Ishikawa (cell line): ENCODE measurements around the gene PIMREG.

Source experiments
- CEBPB ChIP-seq: IDR thresholded peaks from 2 replicates; pipeline ENCODE4 v1.6.1; 2012
- CREB1 ChIP-seq: IDR thresholded peaks from 2 replicates; pipeline ENCODE4 v1.6.1; 2012; ENCODE audit warnings: low read depth
- EGR1 ChIP-seq: IDR thresholded peaks from 2 replicates; pipeline ENCODE4 v1.6.1; 2012
- EP300 ChIP-seq: IDR thresholded peaks from 2 replicates; pipeline ENCODE4 v1.6.1; 2012; ENCODE audit warnings: borderline replicate concordance
- FOXM1 ChIP-seq: IDR thresholded peaks from 2 replicates; pipeline ENCODE4 v1.6.1; 2012; ENCODE audit warnings: low read depth, borderline replicate concordance
- MAX ChIP-seq: IDR thresholded peaks from 2 replicates; pipeline ENCODE4 v1.6.1; 2012
- RAD21 ChIP-seq: IDR thresholded peaks from 2 replicates; pipeline ENCODE4 v1.6.1; 2012; ENCODE audit warnings: low read depth
- REST ChIP-seq: IDR thresholded peaks from 2 replicates; pipeline ENCODE4 v1.6.1; 2012; ENCODE audit warnings: low read depth, mild to moderate bottlenecking
- TAF1 ChIP-seq: IDR thresholded peaks from 2 replicates; pipeline ENCODE4 v1.6.1; 2012; ENCODE audit warnings: low read depth, mild to moderate bottlenecking
- TCF12 ChIP-seq: IDR thresholded peaks from 2 replicates; pipeline ENCODE4 v1.6.1; 2012; ENCODE audit warnings: low read depth
- USF1 ChIP-seq: IDR thresholded peaks from 2 replicates; pipeline ENCODE4 v1.6.1; 2012
- YY1 ChIP-seq: IDR thresholded peaks from 2 replicates; pipeline ENCODE4 v1.6.1; 2012; ENCODE audit warnings: low read depth
- ZBTB7A ChIP-seq: IDR thresholded peaks from 2 replicates; pipeline ENCODE4 v1.6.1; 2012; ENCODE audit warnings: low read depth

GRCh38 chr17:6421700-6422604 is 22.3 kb upstream of the PIMREG start:
- no peak for TF ChIP-seq REST
- no peak for TF ChIP-seq YY1
- TF ChIP-seq TAF1, result no peak
- TF ChIP-seq CREB1, result no peak
- TF ChIP-seq MAX, result no peak
- no peak for TF ChIP-seq USF1
- no peak for TF ChIP-seq CEBPB
- TF ChIP-seq EGR1, result no peak
- TF ChIP-seq EP300, result no peak
- TF ChIP-seq RAD21, result peak; percentile 95
- TF ChIP-seq ZBTB7A, result no peak
- TF ChIP-seq FOXM1, result no peak
- no peak for TF ChIP-seq TCF12
